Gastrocnemius medialis (tissue), 4 donors: ENCODE data around the gene FOSL2. TPM values are rescaled to one million over a fixed set of nuclear protein-coding genes. Genes with fewer than 3 reads are reported as not detected.

Experiments
- ATAC-seq, 2 donors: fragments of 150-250 bp; one replicate each; pipeline ENCODE4 v1.9.1; 2016
- DNase-seq, 2 donors: peaks; one replicate each; pipeline ENCODE4 v3.0.0-alpha.2; 2019
- H3K27ac ChIP-seq, 4 donors: fragments of 200-600 bp; sonication (generic); 1 replicate in 1 of 4; 2 replicates in 3 of 4; pipeline ENCODE4 v1.5.1; 2016 to 2018; ENCODE audit warnings: mild to moderate bottlenecking in 2 of 4, moderate library complexity in 1 of 4
- H3K27me3 ChIP-seq, 3 donors: fragments of 200-600 bp; sonication (generic) in 2 of 3; 1 replicate in 1 of 3; 2 replicates in 2 of 3; pipeline versions ENCODE4 v1.5.1 to v1.6.0; 2016 to 2019; ENCODE audit warnings: mild to moderate bottlenecking in 1 of 3, moderate library complexity in 1 of 3
- H3K36me3 ChIP-seq, 2 donors: fragments of 200-600 bp; sonication (generic) in 1 of 2; one replicate each; pipeline ENCODE4 v1.5.1; 2017 to 2018
- H3K4me1 ChIP-seq, 2 donors: fragments of 200-600 bp; sonication (generic) in 1 of 2; one replicate each; pipeline ENCODE4 v1.5.1; 2016 to 2017; ENCODE audit warnings: mild to moderate bottlenecking in 2 of 2
- H3K4me3 ChIP-seq, 4 donors: fragments of 200-600 bp; sonication (generic) in 3 of 4; 1 replicate in 1 of 4; 2 replicates in 3 of 4; pipeline ENCODE4 v1.5.1; 2016 to 2019; ENCODE audit warnings: mild to moderate bottlenecking in 2 of 4
- H3K9me3 ChIP-seq, 3 donors: fragments of 200-600 bp; sonication (generic) in 2 of 3; 1 replicate in 1 of 3; 2 replicates in 2 of 3; pipeline ENCODE4 v1.5.1; 2016 to 2019
- POLR2A ChIP-seq, 2 donors: fragments of 450-650 bp; IDR thresholded peaks; one replicate each; pipeline ENCODE4 v1.6.1; 2017; ENCODE audit warnings: antibody characterized with exemption in 2 of 2, mild to moderate bottlenecking in 2 of 2, moderate library complexity in 2 of 2
- in situ Hi-C, 4 donors: fragments of 200-750 bp; cut with MboI; loops; one replicate each; pipeline versions ENCODE4 v1.15.0 to v1.8.0; 2017; ENCODE audit warnings: low sequenced_read_pairs in 4 of 4
- intact Hi-C: fragments of 100-400 bp; cut with DNase I; formaldehyde crosslinking; loops from one replicate; pipeline ENCODE4 v1.15.1; 2023; ENCODE audit warnings: low total_unique reads
- total RNA-seq, 4 donors: library from RNA; depleted of rRNA; stranded (reverse); fragments of >200 nt; gene quantifications; one replicate each; pipeline versions ENCODE4 v1.1.0 to v1.2.3, GENCODE V29; 2016
- TF ChIP-seq, protein P1 (sequence below), 5 experiments: fragments of 450-650 bp in 3 of 5; fragments of 200-600 bp in 2 of 5; sonication (generic) in 2 of 5; IDR thresholded peaks in 4 of 5; conservative IDR thresholded peaks in 1 of 5; 1 replicate in 4 of 5; 2 replicates in 1 of 5; pipeline ENCODE4 v1.5.1; 2016 to 2019; ENCODE audit warnings: antibody characterized with exemption in 5 of 5, mild to moderate bottlenecking in 3 of 5, moderate library complexity in 3 of 5

The FOSL2 gene
- total RNA-seq, 4 donors from 2014 or later: 193 to 214 (median 210) TPM

DNA sequence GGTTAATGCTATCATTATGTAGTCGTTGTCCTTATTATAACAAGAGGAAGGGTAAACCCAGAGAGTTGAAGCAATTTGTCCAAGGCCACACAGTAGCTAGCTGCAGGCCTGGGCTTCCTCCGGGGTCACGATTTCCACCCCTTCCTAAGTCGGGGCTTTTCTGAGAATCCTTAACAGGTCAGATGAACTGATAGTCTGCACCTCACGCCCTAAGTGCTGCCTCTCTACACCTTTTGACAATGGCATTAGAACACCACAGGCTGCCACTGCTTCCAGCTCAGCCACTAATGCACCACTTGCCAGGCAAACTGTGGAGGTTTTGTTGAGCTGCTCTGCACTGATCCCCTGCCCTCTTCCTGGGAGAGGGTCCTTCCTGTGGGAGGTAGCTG, 37.7 kb downstream of the FOSL2 start:
- no peak for DNase-seq

GRCh38 chr2:28430788-28431418, 38.2 kb downstream of the FOSL2 start:
- in situ Hi-C loops: no loop called here
- TF ChIP-seq, protein P1, sequence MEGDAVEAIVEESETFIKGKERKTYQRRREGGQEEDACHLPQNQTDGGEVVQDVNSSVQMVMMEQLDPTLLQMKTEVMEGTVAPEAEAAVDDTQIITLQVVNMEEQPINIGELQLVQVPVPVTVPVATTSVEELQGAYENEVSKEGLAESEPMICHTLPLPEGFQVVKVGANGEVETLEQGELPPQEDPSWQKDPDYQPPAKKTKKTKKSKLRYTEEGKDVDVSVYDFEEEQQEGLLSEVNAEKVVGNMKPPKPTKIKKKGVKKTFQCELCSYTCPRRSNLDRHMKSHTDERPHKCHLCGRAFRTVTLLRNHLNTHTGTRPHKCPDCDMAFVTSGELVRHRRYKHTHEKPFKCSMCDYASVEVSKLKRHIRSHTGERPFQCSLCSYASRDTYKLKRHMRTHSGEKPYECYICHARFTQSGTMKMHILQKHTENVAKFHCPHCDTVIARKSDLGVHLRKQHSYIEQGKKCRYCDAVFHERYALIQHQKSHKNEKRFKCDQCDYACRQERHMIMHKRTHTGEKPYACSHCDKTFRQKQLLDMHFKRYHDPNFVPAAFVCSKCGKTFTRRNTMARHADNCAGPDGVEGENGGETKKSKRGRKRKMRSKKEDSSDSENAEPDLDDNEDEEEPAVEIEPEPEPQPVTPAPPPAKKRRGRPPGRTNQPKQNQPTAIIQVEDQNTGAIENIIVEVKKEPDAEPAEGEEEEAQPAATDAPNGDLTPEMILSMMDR (IDR thresholded peaks at IDR 0.05 in 4 of 5, conservative IDR thresholded peaks at IDR 0.05 in 1 of 5): no peak
- TF ChIP-seq POLR2A (IDR thresholded peaks at IDR 0.05): no peak

More for the DNA sequence above, 37.7 kb downstream of the FOSL2 start:
- H3K4me1 ChIP-seq: peaks cover 0 to 4% of the 10 kb centered on the region in 2 donors
- ATAC-seq: peak; percentile 4 to 13
- no peaks in the 10 kb centered on the region for H3K9me3 ChIP-seq
- no peaks in the 10 kb centered on the region for H3K27me3 ChIP-seq
- intact Hi-C loops: no loop called here
- no peak overlapping the region for H3K4me3 ChIP-seq
- no peak overlapping the region for H3K27ac ChIP-seq
- in situ Hi-C loops: no loop called here
- TF ChIP-seq, protein P1 (IDR thresholded peaks at IDR 0.05 in 4 of 5, conservative IDR thresholded peaks at IDR 0.05 in 1 of 5): no peak
- no peak for TF ChIP-seq POLR2A (IDR thresholded peaks at IDR 0.05)
- peaks cover 0 to 6% of the 10 kb centered on the region in 2 donors for H3K36me3 ChIP-seq

GRCh38 chr2:28431741-28432140, 39.1 kb downstream of the FOSL2 start:
- peak in 1 of 2 donors; percentile 28 for DNase-seq
- Histone ChIP-seq H3K27me3 (no peaks in the 10 kb centered on the region), H3K9me3 (no peaks in the 10 kb centered on the region), H3K27ac (no peak overlapping the region), H3K4me1 (peaks cover 0 to 4% of the 10 kb centered on the region in 2 donors), H3K4me3 (no peak overlapping the region), H3K36me3 (peaks cover 0 to 6% of the 10 kb centered on the region in 2 donors)
- intact Hi-C loops (no loop called here), in situ Hi-C loops (no loop called here)
- no peak for TF ChIP-seq POLR2A (IDR thresholded peaks at IDR 0.05)
- TF ChIP-seq, protein P1 (IDR thresholded peaks at IDR 0.05 in 4 of 5, conservative IDR thresholded peaks at IDR 0.05 in 1 of 5): no peak
- ATAC-seq: no peak

More at GRCh38 chr2:28430788-28431418, 38.2 kb downstream of the FOSL2 start:
- Histone ChIP-seq H3K27ac (no peak overlapping the region), H3K4me3 (no peak overlapping the region), H3K4me1 (peaks cover 0 to 4% of the 10 kb centered on the region in 2 donors), H3K27me3 (no peaks in the 10 kb centered on the region), H3K36me3 (peaks cover 0 to 6% of the 10 kb centered on the region in 2 donors), H3K9me3 (no peaks in the 10 kb centered on the region)
- DNase-seq (peak in 1 of 2 donors; percentile 30), ATAC-seq (peak; percentile 8 to 10)
- intact Hi-C loops: no loop called here

DNA sequence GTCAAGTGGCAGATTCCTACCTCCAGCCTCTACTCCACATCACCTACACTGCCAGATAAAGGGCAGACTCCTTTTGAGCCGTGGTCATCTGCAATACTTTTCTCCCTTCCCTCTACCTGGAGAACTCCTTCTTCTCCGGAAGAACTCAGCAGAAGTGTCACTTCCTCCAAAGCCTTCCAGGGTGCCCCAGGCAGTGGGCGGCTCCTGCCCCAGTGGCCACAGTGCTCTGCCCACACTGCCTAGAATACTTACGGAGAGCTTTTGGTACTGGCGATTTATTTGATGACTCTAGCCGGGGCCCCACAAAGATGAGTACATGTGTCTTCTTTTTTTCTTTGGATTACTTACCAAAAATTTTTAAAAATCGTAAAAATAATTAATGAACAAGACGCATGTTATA, 39.7 kb downstream of the FOSL2 start:
- Histone ChIP-seq H3K4me3 (no peak overlapping the region), H3K9me3 (no peaks in the 10 kb centered on the region), H3K27me3 (no peaks in the 10 kb centered on the region), H3K4me1 (peaks cover 0 to 4% of the 10 kb centered on the region in 2 donors), H3K36me3 (peaks cover 0 to 2% of the 10 kb centered on the region in 2 donors), H3K27ac (no peak overlapping the region)
- DNase-seq: no peak
- no peak for TF ChIP-seq POLR2A (IDR thresholded peaks at IDR 0.05)
- TF ChIP-seq, protein P1 (IDR thresholded peaks at IDR 0.05 in 4 of 5, conservative IDR thresholded peaks at IDR 0.05 in 1 of 5): no peak
- ATAC-seq: no peak
- in situ Hi-C loops (no loop called here), intact Hi-C loops (no loop called here)
